HepG2 (cell line): ENCODE measurements around the gene TP53AIP1. TPM values are rescaled to one million over a fixed set of nuclear protein-coding genes. Genes with fewer than 3 reads are reported as not detected.
A peak's percentile ranks its signal among the peaks of the same experiment; 100 is the strongest.

ENCODE experiments used
- ATAC-seq: fragments of 200-7000 bp; cut with Tn5 transposase; 3 replicates; pipeline ENCODE4 v1.9.1; 2020; ENCODE audit warnings: mild to moderate bottlenecking, moderate library complexity
- BruUV-seq: library from RNA; stranded (reverse); fragments of 400-500 nt; replicated peaks from 2 replicates; lab custom pipeline; 2021; lab: Mats Ljungman, UMichigan
- CTCF ChIA-PET: fragments of 300-600 bp; formaldehyde crosslinking; extraction: SDS; loops from one replicate; lab custom pipeline; 2021; ENCODE audit warnings: low total read pairs, inconsistent platforms, low intra/inter-chr PET ratio; lab: Yijun Ruan, JAX
- POLR2A ChIA-PET: fragments of 350-600 bp; sonication (Branson Sonifier 250); formaldehyde crosslinking; loops from one replicate; lab custom pipeline; 2020; ENCODE audit warnings: antibody characterized with exemption, inconsistent platforms; lab: Yijun Ruan, JAX
- DNase-seq: peaks from one replicate; pipeline ENCODE4 v3.0.0-alpha.2; 2015; ENCODE audit warnings: low spot score
- FAIRE-seq: peaks from 3 replicates; lab custom pipeline; 2011; peaks lifted over from hg19 to GRCh38; lab: Jason Lieb, UNC
- H2AFZ ChIP-seq: one replicate; pipeline ENCODE4 v1.6.1; 2011; ENCODE audit warnings: low read length, inconsistent platforms
- H3K27ac ChIP-seq: fragments of 300-600 bp; 3 replicates; pipeline ENCODE4 v1.8.0; 2011; ENCODE audit warnings: mixed run types, mild to moderate bottlenecking, mixed read lengths, low read length, inconsistent platforms; ENCODE audit not compliant: insufficient read depth; ENCODE audit errors: extremely low read length
- H3K27me3 ChIP-seq, 2 experiments: fragments of 200-600 bp in 1 of 2; 2 replicates in 1 of 2; 3 replicates in 1 of 2; pipeline versions ENCODE4 v1.6.0 to v1.8.0; 2011; ENCODE audit warnings: low read length in 2 of 2, mild to moderate bottlenecking in 2 of 2, moderate library complexity in 2 of 2, inconsistent platforms in 1 of 2; ENCODE audit not compliant: insufficient read depth in 2 of 2, control insufficient read depth in 1 of 2
- H3K36me3 ChIP-seq, 2 experiments: fragments of 200-600 bp in 1 of 2; replicated peaks in 1 of 2; 2 replicates in 1 of 2; 3 replicates in 1 of 2; pipeline versions ENCODE4 v1.5.1 to v1.8.0; 2011; ENCODE audit warnings: low read length in 2 of 2, inconsistent platforms in 1 of 2; ENCODE audit not compliant: insufficient read depth in 2 of 2, control insufficient read depth in 1 of 2
- H3K4me1 ChIP-seq: 2 replicates; pipeline ENCODE4 v1.5.1; 2012; ENCODE audit warnings: low read length, inconsistent platforms; ENCODE audit not compliant: insufficient read depth
- H3K4me2 ChIP-seq: 2 replicates; pipeline ENCODE4 v1.6.0; 2011; ENCODE audit warnings: low read depth, low read length, inconsistent platforms
- H3K4me3 ChIP-seq, 3 experiments: fragments of 200-600 bp in 1 of 3; sonication (generic), shearing (Covaris generic) in 1 of 3; replicated peaks in 1 of 3; 2 replicates each; pipeline ENCODE4 v1.5.1; 2011 to 2016; ENCODE audit warnings: low read length in 3 of 3, inconsistent platforms in 2 of 3, low read depth in 2 of 3, mild to moderate bottlenecking in 2 of 3, control low read depth in 1 of 3, mixed read lengths in 1 of 3; ENCODE audit not compliant: insufficient read depth in 1 of 3
- H3K79me2 ChIP-seq: one replicate; pipeline ENCODE4 v1.6.1; 2011; ENCODE audit warnings: low read length, inconsistent platforms; ENCODE audit not compliant: insufficient read depth
- H3K9ac ChIP-seq: 2 replicates; pipeline ENCODE4 v1.6.0; 2011; ENCODE audit warnings: mild to moderate bottlenecking, low read depth, low read length, inconsistent platforms; ENCODE audit not compliant: insufficient read depth
- H3K9me3 ChIP-seq: 2 replicates; pipeline ENCODE4 v1.5.1; 2012; ENCODE audit warnings: mild to moderate bottlenecking, low read length
- H4K20me1 ChIP-seq: 2 replicates; pipeline ENCODE4 v1.6.0; 2011; ENCODE audit warnings: inconsistent platforms, mild to moderate bottlenecking, low read length, moderate library complexity; ENCODE audit not compliant: insufficient read depth
- MYNN ChIP-seq: sonication (generic); formaldehyde crosslinking; IDR thresholded peaks from 2 replicates; pipeline ENCODE4 v1.4.0; 2020; ENCODE audit warnings: mild to moderate bottlenecking, low read depth, missing genetic modification reagents
- RBM22 ChIP-seq: fragments of 200-400 bp; formaldehyde crosslinking; optimal IDR thresholded peaks from 2 replicates; pipeline ENCODE3; 2017; ENCODE audit warnings: mild to moderate bottlenecking, low read length, moderate library complexity
- WGBS: methylation state at CpG from one replicate; pipeline ENCODE4 v1.1.6; 2017; ENCODE audit warnings: low lambda C conversion rate; 5-methylcytosine and 5-hydroxymethylcytosine counted together
- in situ Hi-C: cut with HindIII; loops from 2 replicates; pipeline ENCODE4 v1.10.0; 2017; ENCODE audit warnings: low pct_unique_long_range_greater_than_20kb; ENCODE audit not compliant: extremely low pct_ligation_motif_present
- intact Hi-C: fragments of 100-400 bp; cut with micrococcal nuclease; formaldehyde crosslinking; loops from one replicate; pipeline ENCODE4 v1.10.0; 2022; ENCODE audit not compliant: unreplicated experiment
- polyA plus RNA-seq, 8 experiments: library from polyadenylated mRNA; depleted of rRNA in 3 of 8; stranded (reverse) in 7 of 8; unstranded in 1 of 8; fragments of >200 nt; fragmentation: Illumina TruSeq in 4 of 8; extraction: Trizol in 4 of 8; gene quantifications; 2 replicates each; pipeline versions ENCODE4 v1.2.1 to v1.2.3, GENCODE V29; 2011 to 2016; ENCODE audit warnings: low read depth in 4 of 8, missing spikeins in 1 of 8, mixed read lengths in 1 of 8; ENCODE audit not compliant: insufficient read depth in 1 of 8
- total RNA-seq, 5 experiments: library from RNA; depleted of rRNA; stranded (reverse); fragments of >200 nt; fragmentation: Illumina TruSeq; extraction: Trizol; gene quantifications; 2 replicates each; pipeline ENCODE4 v1.2.3, GENCODE V29; 2016; ENCODE audit warnings: low read depth in 1 of 5
- TF ChIP-seq, protein P1 (sequence below): sonication (generic); formaldehyde crosslinking; IDR thresholded peaks from 2 replicates; pipeline ENCODE4 v1.5.1; 2020; ENCODE audit warnings: mild to moderate bottlenecking, missing genetic modification reagents

The TP53AIP1 gene
- total and polyA plus RNA-seq, 2 of the 13 experiments (the other 11 are each of a cell fraction or from before 2014, with no cell fraction given): 0.11 TPM; not detected in 1

DNA sequence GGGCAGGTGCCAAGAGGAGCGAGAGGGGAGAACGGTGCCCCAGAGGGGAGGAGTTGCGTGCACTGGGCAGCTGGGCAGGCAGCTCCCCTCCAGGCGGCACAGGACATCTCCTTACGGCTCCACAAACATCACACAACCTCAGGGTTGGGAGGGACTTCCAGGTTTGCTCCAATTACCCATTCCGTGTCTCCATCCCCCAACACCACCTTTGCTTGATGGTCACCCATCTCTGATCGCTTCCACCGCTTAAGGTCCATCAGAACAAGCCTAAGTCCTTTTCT is 14.5 kb upstream of the TP53AIP1 start:
- Histone ChIP-seq H3K79me2 (no peaks in the 10 kb centered on the region), H3K27me3 (no peaks in the 10 kb centered on the region), H3K9me3 (no peaks in the 10 kb centered on the region), H3K4me2 (no peak overlapping the region), H3K4me1 (no peaks in the 10 kb centered on the region), H3K27ac (no peak overlapping the region), H2AFZ (no peak overlapping the region), H3K9ac (no peak overlapping the region), H3K4me3 (no peak overlapping the region), H4K20me1 (no peaks in the 10 kb centered on the region), H3K36me3 (no peaks in the 10 kb centered on the region)
- intact Hi-C loops (loop anchor here (10.0 kb wide), 1 partner anchor 782 kb away; no protein-coding TSS in a partner anchor), in situ Hi-C loops (loop anchor here (5.0 kb wide), 1 partner anchor 70 kb away; no protein-coding TSS in a partner anchor)
- no peak for FAIRE-seq
- 92% methylated on average over 5 of the region's 8 CpGs for WGBS
- no peak for DNase-seq
- peak; percentile 29; the same call in 1 of the 3 replicates for ATAC-seq
- ChIA-PET CTCF (interaction anchor here (2.1 kb wide), 1 partner anchor 71 kb away, joined by 38 read pairs; no protein-coding TSS in a partner anchor), POLR2A (no interaction called here)
- no TSS peak for BruUV-seq
- TF ChIP-seq RBM22 (peak; percentile 43), MYNN (CRISPR knock-in tag) (no peak)
- TF ChIP-seq, protein P1, sequence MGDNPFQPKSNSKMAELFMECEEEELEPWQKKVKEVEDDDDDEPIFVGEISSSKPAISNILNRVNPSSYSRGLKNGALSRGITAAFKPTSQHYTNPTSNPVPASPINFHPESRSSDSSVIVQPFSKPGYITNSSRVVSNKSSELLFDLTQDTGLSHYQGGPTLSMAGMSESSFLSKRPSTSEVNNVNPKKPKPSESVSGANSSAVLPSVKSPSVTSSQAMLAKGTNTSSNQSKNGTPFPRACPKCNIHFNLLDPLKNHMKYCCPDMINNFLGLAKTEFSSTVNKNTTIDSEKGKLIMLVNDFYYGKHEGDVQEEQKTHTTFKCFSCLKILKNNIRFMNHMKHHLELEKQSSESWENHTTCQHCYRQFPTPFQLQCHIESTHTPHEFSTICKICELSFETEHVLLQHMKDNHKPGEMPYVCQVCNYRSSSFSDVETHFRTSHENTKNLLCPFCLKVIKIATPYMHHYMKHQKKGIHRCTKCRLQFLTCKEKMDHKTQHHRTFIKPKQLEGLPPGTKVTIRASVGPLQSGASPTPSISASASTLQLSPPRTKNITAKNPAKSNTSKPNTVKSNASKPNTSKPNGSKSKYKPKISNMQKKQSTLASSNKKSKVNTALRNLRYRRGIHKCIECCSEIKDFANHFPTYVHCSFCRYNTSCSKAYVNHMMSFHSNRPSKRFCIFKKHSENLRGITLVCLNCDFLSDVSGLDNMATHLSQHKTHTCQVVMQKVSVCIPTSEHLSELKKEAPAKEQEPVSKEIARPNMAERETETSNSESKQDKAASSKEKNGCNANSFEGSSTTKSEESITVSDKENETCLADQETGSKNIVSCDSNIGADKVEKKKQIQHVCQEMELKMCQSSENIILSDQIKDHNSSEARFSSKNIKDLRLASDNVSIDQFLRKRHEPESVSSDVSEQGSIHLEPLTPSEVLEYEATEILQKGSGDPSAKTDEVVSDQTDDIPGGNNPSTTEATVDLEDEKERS (CRISPR knock-in tag): no peak
